Erythroblast (primary cell): Measurements from ENCODE around the gene CORO2B.

Source experiments
- GATA1 ChIP-seq: IDR thresholded peaks from 2 replicates; pipeline ENCODE4 v1.6.1; 2011; ENCODE audit warnings: low read depth, mild to moderate bottlenecking, control low read depth, low read length, moderate library complexity
- POLR2A ChIP-seq: IDR thresholded peaks from 2 replicates; pipeline ENCODE4 v1.6.1; 2011; ENCODE audit warnings: mild to moderate bottlenecking, low read length

DNA sequence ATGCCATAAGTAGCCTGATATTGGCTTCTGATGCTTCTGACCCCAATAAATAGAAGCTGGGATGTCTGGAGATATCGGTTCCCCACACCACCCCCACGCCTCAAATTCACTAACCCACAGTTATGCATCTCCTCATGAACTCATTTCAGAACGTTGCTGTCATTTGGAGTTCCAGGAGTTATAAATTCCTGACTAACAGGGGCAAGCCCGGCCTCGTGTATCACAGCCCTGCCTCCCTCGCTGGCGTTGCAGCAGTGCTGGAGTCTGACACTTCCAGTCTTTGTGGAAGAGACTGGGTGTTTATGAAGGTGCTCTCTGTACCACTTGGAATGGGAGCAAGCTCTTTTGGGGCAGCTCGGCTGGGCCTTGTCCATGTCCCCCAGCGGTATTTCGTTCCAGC, 140.9 kb downstream of the CORO2B start:
- TF ChIP-seq POLR2A (no peak), GATA1 (no peak)
